Central memory CD4-positive, alpha-beta T cell (primary cell): Measurements from ENCODE around the gene SAE1.
"Not testable (repeated sequence)": the region's sequence is repeated elsewhere in the genome, so short reads cannot be mapped to it uniquely, and the experiment has no call there.

Source experiments
- DNase-seq: peaks from one replicate; pipeline ENCODE4 v3.0.0; 2022
- total RNA-seq, 3 experiments: gene quantifications; one replicate each; lab custom pipeline; 2026; lab: John Stamatoyannopoulos, UW

SAE1 gene
- total RNA-seq: 45.0 to 133 (median 83.2) reads per million in 3 experiments

DNA sequence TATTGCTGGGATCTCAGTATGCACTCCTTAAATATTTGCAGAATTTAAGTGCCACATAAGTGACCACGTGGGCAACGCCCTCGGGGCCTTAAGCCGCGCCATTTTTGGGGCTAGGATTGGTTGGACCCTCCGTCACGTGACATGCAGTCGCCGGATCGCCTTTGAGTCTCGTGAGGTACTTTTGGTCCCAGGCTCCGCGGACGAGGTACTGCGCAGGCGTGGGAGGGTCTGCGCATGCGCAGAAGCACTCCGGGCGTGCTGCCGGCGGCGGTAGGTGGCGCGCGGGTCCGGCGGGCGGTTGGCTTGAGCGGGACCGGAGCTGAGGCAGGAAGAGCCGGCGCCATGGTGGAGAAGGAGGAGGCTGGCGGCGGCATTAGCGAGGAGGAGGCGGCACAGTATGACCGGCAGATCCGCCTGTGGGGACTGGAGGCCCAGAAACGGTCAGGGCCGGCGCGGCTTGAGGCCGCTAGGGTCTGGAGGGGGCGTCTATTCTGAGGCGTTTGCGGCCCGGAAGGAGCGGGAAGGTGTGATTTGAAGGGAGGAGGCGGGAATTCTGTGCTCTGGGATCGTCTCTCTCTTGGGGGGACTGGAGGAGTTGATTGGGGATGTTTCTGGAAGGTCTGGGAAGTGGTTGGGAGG is at the start of gene SAE1:
TSS of gene SAE1 (plus strand) at position 247 of the 639 bp plus-strand sequence. CDS start at position 343, 96 bp downstream.
- DNase-seq: peak; percentile 87

GRCh38 chr19:47081095-47081494 is 49.5 kb upstream of the SAE1 start:
- DNase-seq: no peak

DNA sequence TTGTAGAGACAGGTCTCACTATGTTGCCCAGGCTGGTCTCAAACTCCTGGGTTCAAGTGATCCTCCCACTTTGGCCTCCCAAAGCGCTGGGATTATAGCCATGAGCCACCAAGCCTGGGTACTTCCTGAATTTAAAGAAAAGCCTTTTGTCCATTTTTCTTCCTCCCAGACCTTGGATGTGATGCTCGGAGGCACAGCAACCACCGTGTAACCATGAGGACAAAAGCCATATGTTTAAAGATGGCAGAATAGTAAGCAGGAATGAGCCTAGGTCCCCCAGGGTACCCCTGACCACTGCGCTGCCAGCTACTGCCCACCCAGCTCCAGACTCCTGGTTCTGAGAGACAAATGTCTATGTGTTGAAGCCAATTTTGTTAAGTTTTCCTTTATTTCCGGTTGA is 48.1 kb upstream of the SAE1 start:
- DNase-seq: no peak

GRCh38 chr19:47084879-47085439 is 45.7 kb upstream of the SAE1 start:
- no peak for DNase-seq

DNA sequence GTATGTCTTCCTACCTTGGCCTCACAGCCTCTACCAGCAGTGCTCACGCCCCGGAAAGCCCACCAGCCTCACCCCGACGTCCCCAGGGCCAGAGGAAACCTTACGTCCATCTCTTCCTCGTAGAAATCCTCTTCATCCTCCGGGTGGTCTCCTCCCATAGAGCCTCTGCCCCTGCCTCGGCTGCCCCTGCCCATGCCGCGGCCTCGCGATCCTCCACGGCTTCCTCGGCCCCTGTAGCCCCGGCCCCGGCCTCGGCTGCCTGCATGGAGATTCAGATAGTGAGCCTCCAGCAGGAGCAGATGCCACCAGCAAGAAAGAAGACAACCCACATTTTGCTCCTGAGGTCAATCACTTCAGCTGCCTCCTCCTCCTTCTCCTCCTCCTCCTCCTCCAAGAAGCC is 44.4 kb upstream of the SAE1 start:
- no peak for DNase-seq

DNA sequence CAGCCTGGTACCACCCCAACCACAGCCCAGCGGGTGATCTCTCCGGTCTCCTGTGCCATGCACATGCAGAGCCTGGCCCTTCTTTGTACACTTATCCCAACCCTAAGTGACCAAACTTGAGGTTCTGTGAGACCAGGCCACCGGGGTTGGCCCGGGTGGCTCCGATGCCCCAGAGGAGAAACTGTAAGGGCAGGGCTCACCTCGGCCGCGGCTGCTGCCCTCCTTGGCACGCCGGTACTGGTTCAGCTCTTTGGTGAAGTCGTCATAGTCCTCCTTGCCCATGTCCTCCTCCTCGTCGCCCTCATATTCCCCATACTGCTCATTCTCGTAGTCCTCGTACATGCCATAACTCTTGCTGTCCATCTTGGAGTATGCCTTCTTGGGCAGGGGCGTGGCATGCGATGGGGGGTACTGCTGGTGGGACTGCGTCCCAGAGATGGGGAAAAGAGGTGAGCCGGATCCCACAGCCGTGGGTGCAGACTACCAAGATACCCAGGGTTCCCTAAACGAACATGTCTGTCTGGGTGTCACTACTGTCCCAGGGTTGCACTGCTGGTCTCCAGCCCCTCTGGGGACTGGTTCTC is 40.8 kb upstream of the SAE1 start:
- no peak for DNase-seq

- DNase-seq: no peak
Observed at GRCh38 chr19:47093254-47093653, 37.4 kb upstream of the SAE1 start.

DNA sequence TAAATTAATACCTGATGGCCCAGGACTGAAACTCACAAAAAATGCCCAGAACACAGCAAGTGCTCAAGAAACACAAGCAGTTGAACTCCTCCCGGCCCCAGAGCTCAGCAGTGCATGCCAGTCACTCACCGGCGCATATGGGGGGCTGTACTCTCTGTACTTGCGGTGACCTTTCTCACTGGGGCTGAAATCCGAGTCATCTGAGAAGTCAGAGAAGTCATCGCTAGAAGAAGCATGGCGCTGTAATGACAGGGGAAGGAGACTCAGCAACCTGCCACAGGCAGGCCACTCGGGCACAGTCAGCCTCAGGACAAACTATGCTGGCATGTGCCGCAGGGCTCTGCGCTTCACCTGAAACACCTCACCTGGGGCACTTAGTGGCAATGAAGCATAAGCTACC is 36.8 kb upstream of the SAE1 start:
- no peak for DNase-seq

DNA sequence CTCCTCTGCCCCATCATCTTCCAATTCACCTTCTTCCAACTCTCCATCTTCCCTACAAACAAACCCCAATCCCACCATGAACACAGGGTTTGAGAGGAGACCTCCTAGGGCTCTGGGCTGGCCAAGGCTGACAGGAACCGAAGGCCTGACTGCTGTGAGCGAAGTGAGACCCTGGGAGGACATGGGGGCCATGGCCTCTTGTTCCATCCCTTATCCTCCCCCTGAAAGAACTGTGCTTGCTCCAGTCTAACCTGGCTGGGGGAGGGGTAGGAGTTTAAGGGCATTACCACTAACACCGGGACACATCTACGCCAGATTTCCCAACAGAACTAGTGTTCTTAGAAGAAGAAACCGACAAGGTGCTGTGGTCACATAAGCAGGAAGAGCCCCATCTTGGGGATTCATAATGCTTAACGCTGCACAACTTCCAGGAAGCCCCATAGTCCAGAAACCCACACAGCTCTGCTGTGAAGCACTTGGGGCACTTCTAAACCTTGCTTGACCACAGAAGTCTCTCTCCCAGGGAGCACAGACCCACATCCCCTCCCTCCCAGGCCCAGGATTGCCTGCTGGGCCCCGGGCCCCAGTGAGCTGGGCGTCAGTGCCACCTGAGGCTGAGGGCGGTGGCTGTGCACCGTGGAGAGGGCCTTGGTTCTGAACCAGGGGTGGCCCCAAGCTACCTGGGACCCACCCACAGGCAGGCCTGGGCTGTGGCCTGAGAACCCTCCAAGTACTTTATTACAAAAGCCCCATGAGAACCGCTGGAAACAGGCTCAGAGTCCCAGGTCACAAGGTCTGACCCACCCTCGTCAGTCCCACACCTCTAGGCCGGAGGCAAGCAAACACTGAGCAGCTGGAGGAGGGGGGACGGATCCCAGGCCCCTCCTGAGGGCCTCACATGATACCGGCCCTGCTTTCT is 35.8 kb upstream of the SAE1 start:
- peak; percentile 35 for DNase-seq

DNA sequence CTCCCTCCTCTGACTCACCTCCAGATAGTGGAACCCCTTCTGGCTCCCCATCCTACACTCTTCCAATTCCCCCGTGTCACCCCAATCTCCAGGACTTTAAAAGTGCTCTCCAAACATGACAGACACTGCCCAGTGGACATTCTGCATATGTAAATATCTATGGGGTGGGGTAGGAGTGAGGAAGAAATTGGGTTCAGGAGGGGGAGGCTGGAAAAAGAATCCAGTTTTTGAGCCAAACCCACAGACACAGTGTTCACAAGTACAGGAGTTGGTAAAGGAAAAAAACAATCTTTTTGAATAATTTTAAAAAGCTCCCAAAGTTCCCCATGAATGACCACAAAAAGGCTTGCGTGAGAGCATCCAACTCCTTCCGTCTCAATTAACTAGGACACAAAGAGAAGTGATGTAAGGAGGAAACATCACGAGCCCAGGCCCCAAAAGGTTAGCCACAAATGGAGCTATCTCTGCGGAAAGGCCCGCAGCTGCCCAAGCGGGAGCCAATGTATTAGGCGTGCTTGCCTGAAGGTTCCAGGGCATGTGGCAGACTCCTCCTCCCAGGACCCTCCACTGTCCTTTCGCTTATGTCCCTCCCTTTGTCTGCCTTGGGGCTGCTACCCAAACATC is 35.0 kb upstream of the SAE1 start:
- DNase-seq: no peak

DNA sequence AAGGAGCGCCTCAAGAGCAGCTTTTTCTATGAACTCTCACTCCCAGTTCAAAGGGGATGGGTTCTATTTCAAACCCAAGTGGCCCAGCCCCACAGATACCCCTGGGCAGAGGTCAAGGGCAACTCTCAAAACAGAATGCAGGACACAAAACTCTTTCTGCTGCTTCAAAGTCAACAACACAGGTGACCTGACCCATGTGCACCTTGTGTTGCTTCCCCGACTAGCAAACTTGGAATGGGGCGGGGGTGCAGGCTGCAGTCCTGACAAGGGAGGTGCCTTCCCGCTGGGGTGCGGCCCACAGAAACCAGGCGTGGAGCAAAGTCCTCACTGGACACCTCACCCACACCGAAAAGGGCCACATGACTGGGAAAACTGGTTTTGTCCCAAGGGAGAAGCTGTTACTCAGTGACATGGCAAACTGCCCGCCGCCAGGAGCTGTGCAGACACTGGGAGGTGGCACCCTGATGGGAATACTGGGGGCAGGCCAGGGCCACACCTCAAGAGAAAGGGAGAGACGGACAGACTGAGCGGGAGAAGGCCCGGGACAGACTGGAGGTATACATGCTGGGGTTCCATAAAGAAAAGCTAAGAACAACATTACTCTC is 34.4 kb upstream of the SAE1 start:
- no peak for DNase-seq

- DNase-seq: no peak
Observed at GRCh38 chr19:47096721-47097120, 33.9 kb upstream of the SAE1 start.

GRCh38 chr19:47097396-47098201 is 33.0 kb upstream of the SAE1 start:
- DNase-seq: no peak

DNA sequence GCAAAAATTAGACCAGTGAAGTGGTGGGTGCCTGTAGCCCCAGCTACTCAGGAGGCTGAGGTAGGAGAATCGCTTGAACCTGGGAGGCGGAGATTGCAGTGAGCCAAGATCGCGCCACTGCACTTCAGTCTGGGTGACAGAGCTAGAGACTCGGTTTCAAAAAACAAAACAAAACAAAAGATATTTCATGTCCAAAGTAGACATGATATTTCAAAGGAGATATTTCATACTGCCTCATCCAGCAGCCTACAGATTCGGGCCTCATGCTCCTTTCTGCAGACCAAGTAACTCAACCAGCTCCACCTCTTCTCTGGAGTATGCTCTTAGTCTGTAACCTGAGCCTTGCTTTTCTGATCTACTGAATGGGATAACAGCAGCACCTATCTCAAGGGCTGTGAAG is 32.0 kb upstream of the SAE1 start:
- no peak for DNase-seq

- DNase-seq: no peak
Observed at GRCh38 chr19:47099576-47100050, 31.0 kb upstream of the SAE1 start.

GRCh38 chr19:47100290-47100689 is 30.3 kb upstream of the SAE1 start:
- no peak for DNase-seq

DNA sequence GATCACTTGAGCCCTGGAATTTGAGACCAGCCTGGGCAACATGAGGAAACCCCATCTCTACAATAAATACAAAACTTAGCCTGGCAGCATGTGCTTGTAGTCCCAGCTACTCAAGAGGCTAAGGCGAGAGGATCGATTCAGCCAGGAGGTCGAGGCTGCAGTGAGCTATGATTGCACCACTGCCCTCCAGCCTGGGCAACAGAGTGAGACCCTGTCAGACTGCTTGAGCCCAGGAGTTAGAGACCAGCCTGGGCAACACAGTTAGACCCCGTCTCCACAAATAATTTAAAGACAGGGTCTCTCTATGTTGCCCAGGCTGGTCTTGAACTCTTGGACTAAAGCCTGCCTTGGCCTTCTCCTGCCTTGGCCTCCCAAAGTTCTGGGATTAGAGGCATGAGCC is 29.5 kb upstream of the SAE1 start:
- DNase-seq: not testable (repeated sequence)

DNA sequence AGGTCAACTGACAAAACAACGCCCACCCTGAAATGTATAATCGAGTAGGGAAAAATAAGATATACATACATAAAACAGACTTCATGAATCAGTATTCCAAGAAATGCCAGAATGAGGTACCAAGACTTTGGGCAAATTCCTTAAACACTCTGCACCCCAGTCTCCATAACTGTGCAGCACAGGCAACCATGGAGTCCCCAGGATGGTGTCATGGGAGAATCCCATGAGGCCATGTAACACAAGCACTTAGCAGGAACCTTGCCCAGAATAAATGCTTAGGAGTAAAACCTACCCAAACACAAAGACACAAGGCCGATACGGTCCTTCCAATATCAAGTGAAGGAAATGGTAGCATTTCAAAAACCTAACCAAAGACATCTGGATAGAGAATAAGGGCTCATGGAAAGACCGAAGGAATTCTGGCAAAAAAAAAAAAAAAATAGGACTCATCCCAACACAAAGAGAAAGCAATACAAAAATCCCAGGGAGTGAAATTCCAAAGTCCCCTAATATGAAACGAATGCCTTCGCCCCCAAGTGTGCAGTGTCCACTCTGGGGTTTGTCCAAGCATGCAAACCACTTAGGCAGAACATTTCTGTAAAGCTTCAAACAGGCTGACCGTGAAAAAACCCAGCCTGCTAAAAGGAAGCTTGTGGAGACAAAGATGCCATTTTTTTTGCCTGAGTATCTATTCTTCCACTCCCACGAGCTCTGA is 28.1 kb upstream of the SAE1 start:
- DNase-seq: no peak

DNA sequence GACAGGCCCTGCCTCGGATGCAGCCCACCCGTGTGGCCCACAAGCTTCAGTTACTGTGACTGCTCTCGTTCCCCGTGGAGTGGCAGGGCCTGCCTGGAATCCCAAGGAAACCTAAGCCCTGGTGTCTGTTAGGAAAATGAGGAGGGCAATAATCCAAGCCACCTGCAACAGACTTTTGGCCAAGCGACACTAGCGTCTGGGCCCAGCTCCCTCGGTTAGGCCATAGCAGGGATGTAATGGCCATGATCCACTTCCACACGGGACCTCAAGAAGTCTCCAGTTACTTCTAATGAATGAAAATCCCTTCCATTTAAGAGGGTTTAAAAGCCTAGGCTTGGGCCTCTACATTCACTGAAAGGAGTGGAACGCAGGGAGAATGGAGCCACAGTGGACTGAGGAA is 26.0 kb upstream of the SAE1 start:
- DNase-seq: no peak

- no peak for DNase-seq
Observed at GRCh38 chr19:47105874-47106273, 24.8 kb upstream of the SAE1 start.

DNA sequence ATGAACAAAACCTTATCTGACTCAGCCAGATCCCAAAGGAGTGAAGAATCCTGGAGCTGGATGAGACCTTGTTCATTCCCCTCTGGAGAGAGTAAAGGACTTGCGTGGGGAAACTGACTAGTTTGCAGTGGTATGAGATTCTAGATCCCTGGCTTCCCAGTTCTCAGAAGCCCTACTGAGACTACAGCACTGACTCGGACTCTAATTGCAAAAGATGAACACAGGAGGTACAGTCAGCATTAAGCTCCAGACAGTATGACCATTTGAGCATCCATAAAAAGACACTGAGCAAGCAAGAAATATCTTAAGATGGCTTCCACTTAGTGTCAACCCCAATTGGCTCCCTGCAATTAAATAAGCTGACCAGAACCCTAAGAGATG is 23.8 kb upstream of the SAE1 start:
- DNase-seq: no peak
